Cortex of kidney (tissue), 1 donor: Measurements from ENCODE around the gene SLC35E1.
"Not testable (repeated sequence)": the region's sequence is repeated elsewhere in the genome, so short reads cannot be mapped to it uniquely, and the experiment has no call there.

Source experiments
- DNase-seq: peaks from one replicate; lab custom pipeline; 2025; lab: John Stamatoyannopoulos, UW

Gene SLC35E1

GRCh38 chr19:16581145-16581970 is 9.1 kb upstream of the SLC35E1 start:
- no peak for DNase-seq

GRCh38 chr19:16579381-16579780 is 7.2 kb upstream of the SLC35E1 start:
- DNase-seq = no peak

GRCh38 chr19:16577531-16577985 is 5.3 kb upstream of the SLC35E1 start:
- no peak for DNase-seq

GRCh38 chr19:16576690-16577530 is 4.7 kb upstream of the SLC35E1 start:
- no peak for DNase-seq

GRCh38 chr19:16575861-16576689 is 3.9 kb upstream of the SLC35E1 start:
- DNase-seq = no peak

- DNase-seq = no peak
These were observed 3.1 kb upstream of the SLC35E1 start for GRCh38 chr19:16575282-16575681.

- DNase-seq = no peak
These were observed 1.7 kb upstream of the SLC35E1 start for GRCh38 chr19:16573925-16574324.

- DNase-seq = no peak
These were observed 1.1 kb upstream of the SLC35E1 start for GRCh38 chr19:16573296-16573695.

GRCh38 chr19:16571822-16572331 is 338 bp downstream of the SLC35E1 start:
- DNase-seq = no peak

GRCh38 chr19:16571283-16571682 is 932 bp downstream of the SLC35E1 start:
- no peak for DNase-seq

GRCh38 chr19:16569609-16570320 is 2.5 kb downstream of the SLC35E1 start:
- DNase-seq = no peak

- no peak for DNase-seq
These were observed 5.5 kb downstream of the SLC35E1 start for GRCh38 chr19:16566702-16567101.

GRCh38 chr19:16566161-16566560 is 6.1 kb downstream of the SLC35E1 start:
- no peak for DNase-seq

- DNase-seq = no peak
These were observed 7.4 kb downstream of the SLC35E1 start for GRCh38 chr19:16564842-16565241.

- DNase-seq = no peak
These were observed 9.6 kb downstream of the SLC35E1 start for GRCh38 chr19:16562608-16563025.

GRCh38 chr19:16561382-16561781 is 10.8 kb downstream of the SLC35E1 start:
- no peak for DNase-seq

- DNase-seq = no peak
These were observed 12.4 kb downstream of the SLC35E1 start for GRCh38 chr19:16559780-16560276.

- no peak for DNase-seq
These were observed 17.4 kb downstream of the SLC35E1 start for GRCh38 chr19:16554776-16555175.

GRCh38 chr19:16551902-16552301 is 20.3 kb downstream of the SLC35E1 start:
- DNase-seq = not testable (repeated sequence)

GRCh38 chr19:16548956-16549355 is 23.3 kb downstream of the SLC35E1 start:
- DNase-seq = no peak
